PC-3 (cell line): ENCODE data around the gene ACVR1. TPM values are rescaled to one million over a fixed set of nuclear protein-coding genes. Genes with fewer than 3 reads are reported as not detected.
"Not testable (repeated sequence)": the region's sequence is repeated elsewhere in the genome, so short reads cannot be mapped to it uniquely, and the experiment has no call there.

Experiments used
- ATAC-seq: fragments of 200-7000 bp; cut with Tn5 transposase; 2 replicates; pipeline ENCODE4 v1.9.1; 2020; ENCODE audit warnings: mild to moderate bottlenecking, moderate library complexity
- BruUV-seq: library from RNA; stranded (reverse); fragments of 400-500 nt; replicated peaks from 2 replicates; lab custom pipeline; 2021; lab: Mats Ljungman, UMichigan
- CTCF ChIA-PET: fragments of 300-600 bp; sonication (Branson Sonifier 250); formaldehyde crosslinking; loops from one replicate; lab custom pipeline; 2022; ENCODE audit warnings: antibody characterized with exemption; lab: Charles Lee
- POLR2A ChIA-PET: fragments of 300-600 bp; sonication (Branson Sonifier 250); formaldehyde crosslinking; loops from one replicate; lab custom pipeline; 2022; ENCODE audit warnings: antibody characterized with exemption; ENCODE audit not compliant: unreplicated experiment; lab: Charles Lee
- DNase-seq: peaks from one replicate; pipeline ENCODE4 v3.0.0-alpha.2; 2015
- H2AFZ ChIP-seq: fragments of 300-600 bp; sonication (generic); 2 replicates; pipeline ENCODE4 v1.6.0; 2016; ENCODE audit warnings: antibody characterized with exemption, low read length
- H3F3A ChIP-seq: fragments of 300-600 bp; sonication (generic); one replicate; pipeline ENCODE4 v1.6.0; 2017; ENCODE audit warnings: antibody characterized with exemption, low read length, control low read depth, mild to moderate bottlenecking; ENCODE audit not compliant: unreplicated experiment
- H3K27ac ChIP-seq: fragments of 300-600 bp; sonication (generic); 2 replicates; pipeline ENCODE4 v1.5.1; 2016; ENCODE audit warnings: mild to moderate bottlenecking, low read length
- H3K27me3 ChIP-seq: fragments of 300-600 bp; sonication (generic); 2 replicates; pipeline ENCODE4 v1.6.1; 2016; ENCODE audit warnings: low read length, mixed read lengths
- H3K36me3 ChIP-seq: fragments of 300-600 bp; sonication (generic); 2 replicates; pipeline ENCODE4 v1.6.1; 2016; ENCODE audit warnings: low read depth, mixed run types, low read length, mixed read lengths
- H3K4me1 ChIP-seq: fragments of 300-600 bp; sonication (generic); 2 replicates; pipeline ENCODE4 v1.5.1; 2016; ENCODE audit warnings: low read length; ENCODE audit not compliant: insufficient read depth
- H3K4me2 ChIP-seq: fragments of 300-600 bp; sonication (generic); 2 replicates; pipeline ENCODE4 v1.6.0; 2016; ENCODE audit warnings: low read length
- H3K4me3 ChIP-seq: fragments of 300-600 bp; sonication (generic); 2 replicates; pipeline ENCODE4 v1.5.1; 2016; ENCODE audit warnings: mild to moderate bottlenecking, low read length, mixed read lengths
- H3K79me2 ChIP-seq: fragments of 300-600 bp; sonication (generic); 2 replicates; pipeline ENCODE4 v1.6.1; 2017; ENCODE audit warnings: low read length, mixed read lengths
- H3K9ac ChIP-seq: fragments of 300-600 bp; sonication (generic); 2 replicates; pipeline ENCODE4 v1.6.0; 2016; ENCODE audit warnings: mild to moderate bottlenecking, low read length
- H3K9me2 ChIP-seq: fragments of 300-600 bp; sonication (generic); replicated peaks from 2 replicates; pipeline ENCODE4 v1.6.1; 2016; ENCODE audit warnings: mixed run types, low read length, mixed read lengths
- H3K9me3 ChIP-seq: fragments of 300-600 bp; sonication (generic); 2 replicates; pipeline ENCODE4 v1.6.1; 2016; ENCODE audit warnings: low read length, mixed read lengths
- H4K20me1 ChIP-seq: fragments of 300-600 bp; sonication (generic); 2 replicates; pipeline ENCODE4 v1.6.1; 2016; ENCODE audit warnings: low read length, mixed read lengths
- CTCF ChIP-seq: fragments of 300-600 bp; sonication (generic); conservative IDR thresholded peaks from 2 replicates; pipeline ENCODE4 v1.5.1; 2017; ENCODE audit warnings: antibody characterized with exemption, low read depth, mild to moderate bottlenecking, low read length
- EZH2 ChIP-seq: fragments of 300-600 bp; sonication (generic); IDR thresholded peaks from one replicate; pipeline ENCODE4 v1.6.1; 2017; ENCODE audit warnings: antibody characterized with exemption, mild to moderate bottlenecking, low read length; ENCODE audit not compliant: unreplicated experiment
- EZH2phosphoT487 ChIP-seq: fragments of 300-600 bp; sonication (generic); IDR thresholded peaks from 2 replicates; pipeline ENCODE4 v1.6.1; 2018; ENCODE audit warnings: mild to moderate bottlenecking, antibody characterized with exemption, low read length, borderline replicate concordance
- intact Hi-C: fragments of 100-400 bp; cut with micrococcal nuclease; formaldehyde crosslinking; loops from 2 replicates; pipeline ENCODE4 v1.9.0; 2023
- total RNA-seq: library from RNA; depleted of rRNA; stranded (reverse); fragments of >200 nt; gene quantifications from 2 replicates; pipeline ENCODE4 v1.2.3, GENCODE V29; 2014

Gene ACVR1
- total RNA-seq, 1 experiment from 2014 or later = 6.7 TPM

- BruUV-seq = no TSS peak
- Histone ChIP-seq H3K79me2 (no peaks in the 10 kb centered on the region), H4K20me1 (no peaks in the 10 kb centered on the region), H3K27ac (no peak overlapping the region), H2AFZ (no peak overlapping the region), H3K4me3 (no peak overlapping the region), H3K4me1 (no peaks in the 10 kb centered on the region), H3K36me3 (peaks cover 12% of the 10 kb centered on the region), H3K9me2 (no peaks in the 10 kb centered on the region), H3K9me3 (no peaks in the 10 kb centered on the region), H3K9ac (no peak overlapping the region), H3F3A (no peaks in the 10 kb centered on the region), H3K4me2 (no peak overlapping the region), H3K27me3 (no peaks in the 10 kb centered on the region)
- CTCF ChIA-PET = no interaction called here
- DNase-seq (no peak), ATAC-seq (no peak)
- intact Hi-C loops = no loop called here
- TF ChIP-seq EZH2 (no peak), EZH2phosphoT487 (no peak), CTCF (no peak)
- POLR2A ChIA-PET = no interaction called here
These were observed 116.3 kb downstream of the ACVR1 start for GRCh38 chr2:157759855-157760254.

GRCh38 chr2:157758586-157758985 lies 117.5 kb downstream of the ACVR1 start:
- POLR2A ChIA-PET = no interaction called here
- H3K9ac ChIP-seq = no peak overlapping the region
- no peaks in the 10 kb centered on the region for H3F3A ChIP-seq
- H3K4me1 ChIP-seq = no peaks in the 10 kb centered on the region
- peaks cover 12% of the 10 kb centered on the region; the same call in 1 of the 2 replicates for H3K36me3 ChIP-seq
- H3K79me2 ChIP-seq = no peaks in the 10 kb centered on the region
- BruUV-seq = no TSS peak
- no peak overlapping the region for H2AFZ ChIP-seq
- no peaks in the 10 kb centered on the region for H3K9me2 ChIP-seq
- CTCF ChIA-PET = no interaction called here
- H3K27ac ChIP-seq = no peak overlapping the region
- H3K4me3 ChIP-seq = no peak overlapping the region
- intact Hi-C loops = no loop called here
- ATAC-seq (no peak), DNase-seq (no peak)
- H4K20me1 ChIP-seq = no peaks in the 10 kb centered on the region
- no peaks in the 10 kb centered on the region for H3K27me3 ChIP-seq
- no peak overlapping the region for H3K4me2 ChIP-seq
- TF ChIP-seq EZH2phosphoT487 = no peak
- TF ChIP-seq EZH2 = no peak
- TF ChIP-seq CTCF = no peak
- no peaks in the 10 kb centered on the region for H3K9me3 ChIP-seq

GRCh38 chr2:157757500-157757899 lies 118.6 kb downstream of the ACVR1 start:
- no peaks in the 10 kb centered on the region for H3K79me2 ChIP-seq
- H3F3A ChIP-seq = no peaks in the 10 kb centered on the region
- H3K9ac ChIP-seq = no peak overlapping the region
- no peaks in the 10 kb centered on the region for H3K4me1 ChIP-seq
- no peaks in the 10 kb centered on the region for H3K9me2 ChIP-seq
- H4K20me1 ChIP-seq = no peaks in the 10 kb centered on the region
- no peak for TF ChIP-seq CTCF
- TF ChIP-seq EZH2phosphoT487 = no peak
- no peak for TF ChIP-seq EZH2
- DNase-seq = no peak
- ChIA-PET POLR2A (no interaction called here), CTCF (no interaction called here)
- no TSS peak for BruUV-seq
- H3K4me3 ChIP-seq = no peak overlapping the region
- peaks cover 12% of the 10 kb centered on the region; the same call in 1 of the 2 replicates for H3K36me3 ChIP-seq
- intact Hi-C loops = no loop called here
- H3K4me2 ChIP-seq = no peak overlapping the region
- ATAC-seq = no peak
- no peaks in the 10 kb centered on the region for H3K27me3 ChIP-seq
- H3K27ac ChIP-seq = no peak overlapping the region
- no peak overlapping the region for H2AFZ ChIP-seq
- H3K9me3 ChIP-seq = no peaks in the 10 kb centered on the region

GRCh38 chr2:157756447-157756846 lies 119.7 kb downstream of the ACVR1 start:
- H3K9me3 ChIP-seq, H3K79me2 ChIP-seq, H3K27ac ChIP-seq, intact Hi-C loops, DNase-seq, H2AFZ ChIP-seq, POLR2A ChIA-PET, ATAC-seq, BruUV-seq, H3K4me1 ChIP-seq, H3K9me2 ChIP-seq, H4K20me1 ChIP-seq, H3K4me2 ChIP-seq, H3K9ac ChIP-seq, H3K4me3 ChIP-seq, H3K27me3 ChIP-seq, CTCF ChIA-PET, H3F3A ChIP-seq: not testable (repeated sequence)
- H3K36me3 ChIP-seq = peaks cover 12% of the 10 kb centered on the region; the same call in 1 of the 2 replicates
